Liver (tissue), 9 donors: ENCODE data around the gene FIBCD1. TPM values are rescaled to one million over a fixed set of nuclear protein-coding genes. Genes with fewer than 3 reads are reported as not detected.

Source experiments
- DNase-seq: peaks from one replicate; pipeline ENCODE4 v3.0.0-alpha.2; 2017; ENCODE audit warnings: low spot score
- H3K27ac ChIP-seq, 2 donors: one replicate each; pipeline ENCODE4 v1.7.0; 2013; ENCODE audit warnings: inconsistent platforms in 2 of 2, low read length in 2 of 2, control low read depth in 1 of 2, low read depth in 1 of 2, mild to moderate bottlenecking in 1 of 2
- H3K27me3 ChIP-seq, 4 donors: one replicate each; pipeline versions ENCODE4 v1.6.1 to v1.7.0; 2013; ENCODE audit warnings: low read length in 3 of 4, inconsistent platforms in 1 of 4, mild to moderate bottlenecking in 1 of 4, moderate library complexity in 1 of 4; ENCODE audit not compliant: control insufficient read depth in 4 of 4, insufficient read depth in 4 of 4
- H3K36me3 ChIP-seq, 4 donors: one replicate each; pipeline versions ENCODE4 v1.6.1 to v1.7.0; 2013; ENCODE audit warnings: low read length in 3 of 4, mild to moderate bottlenecking in 3 of 4, low read depth in 1 of 4, moderate library complexity in 1 of 4; ENCODE audit not compliant: control insufficient read depth in 4 of 4, insufficient read depth in 3 of 4
- H3K4me1 ChIP-seq, 4 donors: one replicate each; pipeline versions ENCODE4 v1.6.1 to v1.7.0; 2013; ENCODE audit warnings: low read length in 3 of 4, mild to moderate bottlenecking in 3 of 4, moderate library complexity in 1 of 4; ENCODE audit not compliant: control insufficient read depth in 4 of 4, insufficient read depth in 4 of 4
- H3K4me3 ChIP-seq, 3 donors: one replicate each; pipeline versions ENCODE4 v1.6.1 to v1.7.0; 2013; ENCODE audit warnings: low read length in 3 of 3, control low read depth in 1 of 3, low read depth in 1 of 3, mild to moderate bottlenecking in 1 of 3
- H3K9ac ChIP-seq, 2 donors: one replicate each; pipeline ENCODE4 v1.7.0; 2013; ENCODE audit warnings: low read length in 2 of 2, mild to moderate bottlenecking in 2 of 2, moderate library complexity in 2 of 2, control low read depth in 1 of 2, low read depth in 1 of 2
- H3K9me3 ChIP-seq, 4 donors: one replicate each; pipeline versions ENCODE4 v1.6.1 to v1.7.0; 2013; ENCODE audit warnings: low read length in 3 of 4; ENCODE audit not compliant: control insufficient read depth in 4 of 4
- FOXA1 ChIP-seq: IDR thresholded peaks from 2 replicates; pipeline ENCODE4 v1.6.1; 2016; ENCODE audit warnings: antibody characterized with exemption
- GABPA ChIP-seq, 2 donors: IDR thresholded peaks in 1 of 2; conservative IDR thresholded peaks in 1 of 2; 2 replicates each; pipeline ENCODE4 v1.6.1; 2016; ENCODE audit warnings: antibody characterized with exemption in 2 of 2, mild to moderate bottlenecking in 1 of 2, moderate library complexity in 1 of 2
- HNF4G ChIP-seq: IDR thresholded peaks from 2 replicates; pipeline ENCODE4 v1.6.1; 2016; ENCODE audit warnings: antibody characterized with exemption
- JUND ChIP-seq, 2 donors: IDR thresholded peaks; 2 replicates each; pipeline ENCODE4 v1.6.1; 2016; ENCODE audit warnings: antibody characterized with exemption in 2 of 2
- NR2F2 ChIP-seq: IDR thresholded peaks from 2 replicates; pipeline ENCODE4 v1.6.1; 2016; ENCODE audit warnings: antibody characterized with exemption
- RAD21 ChIP-seq, 2 donors: IDR thresholded peaks; 2 replicates each; pipeline ENCODE4 v1.6.1; 2016; ENCODE audit warnings: antibody characterized with exemption in 2 of 2, mild to moderate bottlenecking in 2 of 2
- RXRA ChIP-seq, 2 donors: IDR thresholded peaks; 2 replicates each; pipeline ENCODE4 v1.6.1; 2017 to 2018; ENCODE audit warnings: antibody characterized with exemption in 2 of 2, mild to moderate bottlenecking in 1 of 2
- SP1 ChIP-seq: IDR thresholded peaks from 2 replicates; pipeline ENCODE4 v1.6.1; 2018; ENCODE audit warnings: antibody characterized with exemption, mild to moderate bottlenecking
- YY1 ChIP-seq: IDR thresholded peaks from 2 replicates; pipeline ENCODE4 v1.6.1; 2016; ENCODE audit warnings: antibody characterized with exemption, mild to moderate bottlenecking
- WGBS: extraction: QIAGEN DNeasy Blood & Tissue Kit; methylation state at CpG from one replicate; pipeline ENCODE4 v1.1.7; 2013; 5-methylcytosine and 5-hydroxymethylcytosine counted together
- polyA plus RNA-seq, 2 donors: library from polyadenylated mRNA; stranded (reverse) in 1 of 2; unstranded in 1 of 2; fragments of 200-250 nt in 1 of 2; fragments of >200 nt in 1 of 2; fragmentation: Nextera tagmentation in 1 of 2; extraction: Ambion mirVana in 1 of 2; gene quantifications; one replicate each; pipeline versions ENCODE4 v1.2.1 to v1.2.3, GENCODE V29; 2013 to 2015
- total RNA-seq, 2 donors: library from RNA; depleted of rRNA; stranded (reverse); fragments of >200 nt; gene quantifications; one replicate each; pipeline ENCODE4 v1.2.3, GENCODE V29; 2014
- TF ChIP-seq, protein P1 (sequence below): IDR thresholded peaks from 2 replicates; pipeline ENCODE4 v1.6.1; 2016; ENCODE audit warnings: antibody characterized with exemption
- TF ChIP-seq, protein P2 (sequence below): IDR thresholded peaks from 2 replicates; pipeline ENCODE4 v1.6.1; 2016; ENCODE audit warnings: antibody characterized with exemption, mild to moderate bottlenecking
- TF ChIP-seq, protein P3 (sequence below): fragments of 150-350 bp; IDR thresholded peaks from 2 replicates; pipeline ENCODE4 v1.5.1; 2017; ENCODE audit warnings: improper control_type of control experiment, low read depth, low read length; ENCODE audit not compliant: missing input control
- donor health status: healthy.
- donor health status: healthy.
- donor health status: healthy.
- donor health status: healthy.
- donor health status: healthy.

The FIBCD1 gene
- total and polyA plus RNA-seq, 4 donors: not detected

DNA sequence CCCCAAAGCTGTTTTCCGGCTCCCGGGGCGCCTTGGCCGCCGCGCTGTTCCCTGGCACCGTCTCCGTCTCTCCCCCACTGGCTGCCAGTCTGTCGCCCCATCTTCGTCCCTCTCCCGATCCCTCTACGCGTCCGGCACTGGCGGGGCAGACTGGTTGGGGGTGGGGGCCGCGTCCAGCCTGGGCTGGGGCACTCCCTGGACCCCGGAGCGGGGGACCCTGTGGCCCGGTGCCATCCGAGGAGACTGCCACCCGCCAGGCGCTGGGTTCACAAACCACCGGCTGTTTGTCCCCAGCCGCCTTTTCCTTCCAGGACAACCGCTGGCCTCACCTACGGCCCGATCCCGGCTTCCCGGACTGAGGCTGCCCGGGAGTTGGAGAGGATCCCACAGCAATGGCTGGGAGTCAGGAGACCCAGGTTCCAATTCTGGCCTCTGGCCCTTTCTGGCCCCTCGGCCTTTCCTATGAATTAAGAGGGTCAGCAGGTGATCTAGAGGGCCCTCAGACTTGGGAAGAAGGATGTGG lies 1.0 kb upstream of the FIBCD1 start (continued):
- TF ChIP-seq FOXA1 (no peak), JUND (IDR thresholded peaks at IDR 0.05) (no peak), YY1 (no peak), RAD21 (IDR thresholded peaks at IDR 0.05) (no peak), NR2F2 (no peak), GABPA (IDR thresholded peaks at IDR 0.05 in 1 of 2, conservative IDR thresholded peaks at IDR 0.05 in 1 of 2) (no peak), SP1 (no peak), RXRA (IDR thresholded peaks at IDR 0.05) (no peak)
- TF ChIP-seq, protein P1, sequence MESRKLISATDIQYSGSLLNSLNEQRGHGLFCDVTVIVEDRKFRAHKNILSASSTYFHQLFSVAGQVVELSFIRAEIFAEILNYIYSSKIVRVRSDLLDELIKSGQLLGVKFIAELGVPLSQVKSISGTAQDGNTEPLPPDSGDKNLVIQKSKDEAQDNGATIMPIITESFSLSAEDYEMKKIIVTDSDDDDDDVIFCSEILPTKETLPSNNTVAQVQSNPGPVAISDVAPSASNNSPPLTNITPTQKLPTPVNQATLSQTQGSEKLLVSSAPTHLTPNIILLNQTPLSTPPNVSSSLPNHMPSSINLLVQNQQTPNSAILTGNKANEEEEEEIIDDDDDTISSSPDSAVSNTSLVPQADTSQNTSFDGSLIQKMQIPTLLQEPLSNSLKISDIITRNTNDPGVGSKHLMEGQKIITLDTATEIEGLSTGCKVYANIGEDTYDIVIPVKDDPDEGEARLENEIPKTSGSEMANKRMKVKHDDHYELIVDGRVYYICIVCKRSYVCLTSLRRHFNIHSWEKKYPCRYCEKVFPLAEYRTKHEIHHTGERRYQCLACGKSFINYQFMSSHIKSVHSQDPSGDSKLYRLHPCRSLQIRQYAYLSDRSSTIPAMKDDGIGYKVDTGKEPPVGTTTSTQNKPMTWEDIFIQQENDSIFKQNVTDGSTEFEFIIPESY: no peak

DNA sequence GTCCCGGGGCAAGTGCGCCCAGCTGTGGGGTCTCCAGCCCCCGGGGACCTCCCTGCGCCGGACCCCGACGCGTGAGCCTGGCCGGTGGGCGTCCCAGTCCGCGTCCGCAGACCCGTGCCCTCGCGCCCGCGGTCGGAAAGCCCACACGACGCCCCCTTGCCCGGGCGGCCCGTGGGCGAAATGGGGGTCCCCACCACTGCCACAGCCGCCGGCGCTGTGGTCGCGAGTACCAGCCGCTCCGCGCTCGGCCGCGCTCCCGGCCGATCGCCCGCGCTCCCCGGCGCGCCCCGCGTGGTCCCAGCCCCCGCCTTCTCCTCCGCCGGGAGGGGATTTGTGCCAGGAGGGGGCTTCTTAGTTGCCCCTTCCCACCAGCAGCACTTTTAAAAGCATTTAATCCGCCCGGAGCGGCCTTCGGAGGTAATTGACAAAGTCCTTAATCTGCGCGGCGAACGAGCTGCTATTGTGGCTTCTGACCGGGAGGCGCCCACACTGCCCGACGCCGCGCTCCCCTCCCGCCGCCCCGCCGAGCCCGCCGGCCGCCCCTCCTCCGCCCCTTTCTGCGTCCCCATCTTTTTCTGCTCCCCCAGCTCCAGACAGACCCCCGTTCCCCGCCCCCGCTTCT lies 469 bp upstream of the FIBCD1 start:
- H3K4me1 ChIP-seq: peaks cover 13 to 23% (median 16%) of the 10 kb centered on the region in 4 donors
- H3K36me3 ChIP-seq: no peaks in the 10 kb centered on the region
- H3K4me3 ChIP-seq: peak overlapping the region in 1 of 3 donors; percentile 48
- TF ChIP-seq, protein P2, sequence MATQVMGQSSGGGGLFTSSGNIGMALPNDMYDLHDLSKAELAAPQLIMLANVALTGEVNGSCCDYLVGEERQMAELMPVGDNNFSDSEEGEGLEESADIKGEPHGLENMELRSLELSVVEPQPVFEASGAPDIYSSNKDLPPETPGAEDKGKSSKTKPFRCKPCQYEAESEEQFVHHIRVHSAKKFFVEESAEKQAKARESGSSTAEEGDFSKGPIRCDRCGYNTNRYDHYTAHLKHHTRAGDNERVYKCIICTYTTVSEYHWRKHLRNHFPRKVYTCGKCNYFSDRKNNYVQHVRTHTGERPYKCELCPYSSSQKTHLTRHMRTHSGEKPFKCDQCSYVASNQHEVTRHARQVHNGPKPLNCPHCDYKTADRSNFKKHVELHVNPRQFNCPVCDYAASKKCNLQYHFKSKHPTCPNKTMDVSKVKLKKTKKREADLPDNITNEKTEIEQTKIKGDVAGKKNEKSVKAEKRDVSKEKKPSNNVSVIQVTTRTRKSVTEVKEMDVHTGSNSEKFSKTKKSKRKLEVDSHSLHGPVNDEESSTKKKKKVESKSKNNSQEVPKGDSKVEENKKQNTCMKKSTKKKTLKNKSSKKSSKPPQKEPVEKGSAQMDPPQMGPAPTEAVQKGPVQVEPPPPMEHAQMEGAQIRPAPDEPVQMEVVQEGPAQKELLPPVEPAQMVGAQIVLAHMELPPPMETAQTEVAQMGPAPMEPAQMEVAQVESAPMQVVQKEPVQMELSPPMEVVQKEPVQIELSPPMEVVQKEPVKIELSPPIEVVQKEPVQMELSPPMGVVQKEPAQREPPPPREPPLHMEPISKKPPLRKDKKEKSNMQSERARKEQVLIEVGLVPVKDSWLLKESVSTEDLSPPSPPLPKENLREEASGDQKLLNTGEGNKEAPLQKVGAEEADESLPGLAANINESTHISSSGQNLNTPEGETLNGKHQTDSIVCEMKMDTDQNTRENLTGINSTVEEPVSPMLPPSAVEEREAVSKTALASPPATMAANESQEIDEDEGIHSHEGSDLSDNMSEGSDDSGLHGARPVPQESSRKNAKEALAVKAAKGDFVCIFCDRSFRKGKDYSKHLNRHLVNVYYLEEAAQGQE: no peak
- no peak for TF ChIP-seq HNF4G
- H3K27ac ChIP-seq: no peak overlapping the region
- 3% methylated on average over 75 of the region's 75 CpGs for WGBS
- peaks cover 4 to 16% (median 12%) of the 10 kb centered on the region in 4 donors for H3K27me3 ChIP-seq
- H3K9me3 ChIP-seq: no peaks in the 10 kb centered on the region
- no peak overlapping the region for H3K9ac ChIP-seq
- no peak for DNase-seq

DNA sequence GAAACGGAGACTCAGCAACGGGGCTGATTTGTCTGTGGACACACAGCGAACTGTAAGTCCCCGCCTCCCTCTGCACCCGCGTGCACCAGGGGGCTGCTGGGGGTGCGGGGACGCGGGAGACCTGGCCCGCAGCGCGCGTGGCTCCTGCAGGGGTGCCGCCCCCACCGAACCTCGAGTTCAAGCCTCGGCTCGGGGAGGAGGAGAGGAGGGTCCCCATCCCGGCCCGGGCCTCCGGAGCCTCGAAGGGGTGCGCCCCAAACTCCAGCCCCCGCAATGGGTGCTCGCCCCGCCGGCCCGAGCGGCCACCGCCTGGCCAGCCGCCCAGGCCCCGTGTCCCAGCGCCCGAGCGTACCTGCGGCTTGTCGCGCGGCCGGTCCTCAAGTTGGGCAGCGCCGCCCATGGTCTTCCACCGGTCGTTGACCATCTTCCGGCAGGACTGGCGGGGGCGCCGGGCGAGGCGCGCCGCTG lies 829 bp downstream of the FIBCD1 start:
- H3K9ac ChIP-seq: no peak overlapping the region
- H3K9me3 ChIP-seq: no peaks in the 10 kb centered on the region
- TF ChIP-seq, protein P3, sequence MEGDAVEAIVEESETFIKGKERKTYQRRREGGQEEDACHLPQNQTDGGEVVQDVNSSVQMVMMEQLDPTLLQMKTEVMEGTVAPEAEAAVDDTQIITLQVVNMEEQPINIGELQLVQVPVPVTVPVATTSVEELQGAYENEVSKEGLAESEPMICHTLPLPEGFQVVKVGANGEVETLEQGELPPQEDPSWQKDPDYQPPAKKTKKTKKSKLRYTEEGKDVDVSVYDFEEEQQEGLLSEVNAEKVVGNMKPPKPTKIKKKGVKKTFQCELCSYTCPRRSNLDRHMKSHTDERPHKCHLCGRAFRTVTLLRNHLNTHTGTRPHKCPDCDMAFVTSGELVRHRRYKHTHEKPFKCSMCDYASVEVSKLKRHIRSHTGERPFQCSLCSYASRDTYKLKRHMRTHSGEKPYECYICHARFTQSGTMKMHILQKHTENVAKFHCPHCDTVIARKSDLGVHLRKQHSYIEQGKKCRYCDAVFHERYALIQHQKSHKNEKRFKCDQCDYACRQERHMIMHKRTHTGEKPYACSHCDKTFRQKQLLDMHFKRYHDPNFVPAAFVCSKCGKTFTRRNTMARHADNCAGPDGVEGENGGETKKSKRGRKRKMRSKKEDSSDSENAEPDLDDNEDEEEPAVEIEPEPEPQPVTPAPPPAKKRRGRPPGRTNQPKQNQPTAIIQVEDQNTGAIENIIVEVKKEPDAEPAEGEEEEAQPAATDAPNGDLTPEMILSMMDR: no peak
- H3K4me3 ChIP-seq: peak overlapping the region in 1 of 3 donors; percentile 48
- DNase-seq: no peak
- H3K36me3 ChIP-seq: no peaks in the 10 kb centered on the region
- H3K27ac ChIP-seq: no peak overlapping the region
- H3K27me3 ChIP-seq: peaks cover 4 to 23% (median 14%) of the 10 kb centered on the region in 4 donors
- H3K4me1 ChIP-seq: peaks cover 13 to 23% (median 16%) of the 10 kb centered on the region in 4 donors
- WGBS: 4% methylated on average over 52 of the region's 52 CpGs
